Memory B cell (primary cell): ENCODE results near the gene ACTA2.

Experiments used
- ATAC-seq: fragments of 150-1000 bp; cut with Tn5 transposase; 2 replicates; pipeline ENCODE4 v1.10.0; 2021; ENCODE audit warnings: low read depth, mild to moderate bottlenecking, moderate library complexity
- DNase-seq, 2 donors: peaks; one replicate each; pipeline ENCODE4 v3.0.0; 2022; ENCODE audit warnings: low spot score in 2 of 2
- H3K27ac Mint-ChIP-seq: one replicate; pipeline ENCODE4 v1.8.0; 2022; ENCODE audit warnings: mild to moderate bottlenecking, moderate library complexity, mixed read lengths
- H3K27me3 Mint-ChIP-seq: one replicate; pipeline ENCODE4 v1.8.0; 2022; ENCODE audit warnings: mixed read lengths
- H3K36me3 Mint-ChIP-seq: one replicate; pipeline ENCODE4 v1.8.0; 2022; ENCODE audit warnings: mild to moderate bottlenecking, mixed read lengths
- H3K4me1 Mint-ChIP-seq: one replicate; pipeline ENCODE4 v1.8.0; 2022; ENCODE audit warnings: mixed read lengths
- H3K4me3 Mint-ChIP-seq: one replicate; pipeline ENCODE4 v1.8.0; 2022; ENCODE audit warnings: mild to moderate bottlenecking, moderate library complexity, mixed read lengths
- H3K9me3 Mint-ChIP-seq: one replicate; pipeline ENCODE4 v1.8.0; 2022; ENCODE audit warnings: mixed read lengths

The ACTA2 gene

GRCh38 chr10:88915781-88916180, 36.8 kb downstream of the ACTA2 start:
- peaks cover 27% of the 10 kb centered on the region for H3K36me3 Mint-ChIP-seq

GRCh38 chr10:88913788-88914187, 38.8 kb downstream of the ACTA2 start:
- H3K27me3 Mint-ChIP-seq, result no peaks in the 10 kb centered on the region
- no peak overlapping the region for H3K27ac Mint-ChIP-seq
- ATAC-seq (no peak), DNase-seq (no peak)
- H3K36me3 Mint-ChIP-seq, result peaks cover 27% of the 10 kb centered on the region
- no peak overlapping the region for H3K4me3 Mint-ChIP-seq
- no peaks in the 10 kb centered on the region for H3K4me1 Mint-ChIP-seq
- H3K9me3 Mint-ChIP-seq, result no peaks in the 10 kb centered on the region

More at GRCh38 chr10:88915781-88916180, 36.8 kb downstream of the ACTA2 start:
- H3K9me3 Mint-ChIP-seq, result no peaks in the 10 kb centered on the region
- DNase-seq (no peak), ATAC-seq (no peak)
- H3K4me3 Mint-ChIP-seq, result no peak overlapping the region
- no peaks in the 10 kb centered on the region for H3K4me1 Mint-ChIP-seq
- H3K27me3 Mint-ChIP-seq, result no peaks in the 10 kb centered on the region
- H3K27ac Mint-ChIP-seq, result peak overlapping the region; percentile 35

DNA sequence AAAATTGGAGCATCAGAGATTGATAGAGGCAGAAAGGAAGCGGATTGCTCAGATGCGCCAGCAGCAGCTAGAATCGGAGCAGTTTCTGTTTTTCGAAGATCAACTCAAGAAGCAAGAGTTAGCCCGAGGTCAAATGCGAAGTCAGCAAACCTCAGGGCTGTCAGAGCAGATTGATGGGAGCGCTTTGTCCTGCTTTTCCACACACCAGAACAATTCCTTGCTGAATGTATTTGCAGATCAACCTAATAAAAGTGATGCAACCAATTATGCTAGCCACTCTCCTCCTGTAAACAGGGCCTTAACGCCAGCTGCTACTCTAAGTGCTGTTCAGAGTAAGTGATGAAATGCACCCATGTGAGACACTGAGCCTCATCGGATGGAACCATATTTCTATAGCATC, 39.4 kb downstream of the ACTA2 start:
- Mint-ChIP-seq H3K9me3 (no peaks in the 10 kb centered on the region), H3K36me3 (peaks cover 31% of the 10 kb centered on the region), H3K4me1 (no peaks in the 10 kb centered on the region), H3K4me3 (no peak overlapping the region), H3K27me3 (no peaks in the 10 kb centered on the region), H3K27ac (peak overlapping the region; percentile 7)
- no peak for ATAC-seq
- DNase-seq, result no peak

DNA sequence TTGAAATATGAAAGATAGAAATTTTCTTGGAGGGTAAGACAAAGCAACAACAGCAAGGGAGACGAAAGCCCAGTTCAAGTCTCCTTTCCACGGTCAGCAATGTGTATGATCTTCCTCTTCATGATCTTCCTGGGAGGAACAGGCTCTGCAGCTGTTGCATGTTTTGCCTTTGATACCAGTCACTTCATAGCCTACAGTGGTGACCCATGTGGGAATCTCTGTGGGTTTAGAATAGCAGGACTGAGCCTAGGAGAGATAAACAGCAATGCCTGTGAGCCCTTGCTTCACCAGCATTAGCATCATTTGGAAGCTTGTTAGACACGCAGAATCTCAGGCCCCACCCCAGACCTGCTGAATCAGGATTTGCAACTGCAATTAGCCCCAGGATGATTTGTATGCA, 40.7 kb downstream of the ACTA2 start:
- Mint-ChIP-seq H3K4me1 (peaks cover 1% of the 10 kb centered on the region), H3K9me3 (no peaks in the 10 kb centered on the region), H3K27me3 (no peaks in the 10 kb centered on the region), H3K27ac (no peak overlapping the region), H3K36me3 (peaks cover 29% of the 10 kb centered on the region), H3K4me3 (no peak overlapping the region)
- DNase-seq, result no peak
- no peak for ATAC-seq

DNA sequence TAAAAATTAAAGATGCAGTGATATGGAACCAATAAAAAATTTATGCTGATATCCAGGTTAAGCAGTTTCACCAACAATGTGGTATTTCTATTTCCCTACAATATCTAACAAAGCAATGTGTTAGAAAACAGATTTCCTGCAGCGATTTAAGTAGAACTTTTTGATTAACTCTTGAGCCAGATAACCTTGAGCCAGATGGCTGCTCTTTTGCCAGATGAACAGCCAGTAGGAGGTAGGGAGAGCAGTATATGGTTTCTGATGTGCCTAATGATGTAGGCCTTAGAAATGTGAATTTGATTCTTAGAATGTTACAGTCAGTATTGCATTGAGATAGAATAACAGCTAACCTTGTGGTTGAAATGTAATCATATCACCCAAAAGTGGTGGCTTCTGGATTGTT, 41.5 kb downstream of the ACTA2 start:
- peaks cover 31% of the 10 kb centered on the region for H3K36me3 Mint-ChIP-seq
- no peaks in the 10 kb centered on the region for H3K9me3 Mint-ChIP-seq
- H3K4me3 Mint-ChIP-seq, result no peak overlapping the region
- DNase-seq (no peak), ATAC-seq (no peak)
- H3K27me3 Mint-ChIP-seq, result no peaks in the 10 kb centered on the region
- H3K27ac Mint-ChIP-seq, result no peak overlapping the region
- H3K4me1 Mint-ChIP-seq, result peaks cover 2% of the 10 kb centered on the region

- peaks cover 29% of the 10 kb centered on the region for H3K36me3 Mint-ChIP-seq
- no peak overlapping the region for H3K4me3 Mint-ChIP-seq
- no peaks in the 10 kb centered on the region for H3K9me3 Mint-ChIP-seq
- ATAC-seq (no peak), DNase-seq (no peak)
- H3K27me3 Mint-ChIP-seq, result no peaks in the 10 kb centered on the region
- H3K27ac Mint-ChIP-seq, result no peak overlapping the region
- H3K4me1 Mint-ChIP-seq, result peaks cover 2% of the 10 kb centered on the region
These were observed 44.4 kb downstream of the ACTA2 start for GRCh38 chr10:88908194-88908593.

DNA sequence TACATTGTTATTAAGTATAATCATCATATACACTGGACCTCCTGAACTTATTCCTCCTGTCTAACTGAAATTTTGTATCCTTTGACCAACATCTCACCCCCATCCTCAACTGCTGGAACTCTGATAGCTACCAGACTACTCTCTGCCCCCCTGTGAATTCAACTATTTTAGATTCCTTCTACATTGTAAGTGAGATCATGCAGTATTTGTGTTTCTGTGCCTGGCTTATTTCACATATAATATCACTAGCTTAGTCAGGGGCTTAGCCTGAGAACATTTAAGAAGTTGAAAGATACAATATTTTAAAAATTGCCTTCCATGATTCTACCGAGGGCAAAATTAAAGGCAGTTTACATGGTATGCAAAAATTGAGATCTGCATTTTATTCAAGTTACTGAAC, 45.7 kb downstream of the ACTA2 start:
- Mint-ChIP-seq H3K9me3 (no peaks in the 10 kb centered on the region), H3K27ac (no peak overlapping the region), H3K27me3 (no peaks in the 10 kb centered on the region), H3K4me1 (peaks cover 6% of the 10 kb centered on the region), H3K4me3 (no peak overlapping the region), H3K36me3 (peaks cover 29% of the 10 kb centered on the region)
- DNase-seq (no peak), ATAC-seq (no peak)

GRCh38 chr10:88903715-88904114, 48.9 kb downstream of the ACTA2 start:
- Mint-ChIP-seq H3K27ac (no peak overlapping the region), H3K27me3 (no peaks in the 10 kb centered on the region), H3K36me3 (peaks cover 19% of the 10 kb centered on the region), H3K9me3 (no peaks in the 10 kb centered on the region), H3K4me1 (peaks cover 23% of the 10 kb centered on the region), H3K4me3 (no peak overlapping the region)
- ATAC-seq (no peak), DNase-seq (no peak)

DNA sequence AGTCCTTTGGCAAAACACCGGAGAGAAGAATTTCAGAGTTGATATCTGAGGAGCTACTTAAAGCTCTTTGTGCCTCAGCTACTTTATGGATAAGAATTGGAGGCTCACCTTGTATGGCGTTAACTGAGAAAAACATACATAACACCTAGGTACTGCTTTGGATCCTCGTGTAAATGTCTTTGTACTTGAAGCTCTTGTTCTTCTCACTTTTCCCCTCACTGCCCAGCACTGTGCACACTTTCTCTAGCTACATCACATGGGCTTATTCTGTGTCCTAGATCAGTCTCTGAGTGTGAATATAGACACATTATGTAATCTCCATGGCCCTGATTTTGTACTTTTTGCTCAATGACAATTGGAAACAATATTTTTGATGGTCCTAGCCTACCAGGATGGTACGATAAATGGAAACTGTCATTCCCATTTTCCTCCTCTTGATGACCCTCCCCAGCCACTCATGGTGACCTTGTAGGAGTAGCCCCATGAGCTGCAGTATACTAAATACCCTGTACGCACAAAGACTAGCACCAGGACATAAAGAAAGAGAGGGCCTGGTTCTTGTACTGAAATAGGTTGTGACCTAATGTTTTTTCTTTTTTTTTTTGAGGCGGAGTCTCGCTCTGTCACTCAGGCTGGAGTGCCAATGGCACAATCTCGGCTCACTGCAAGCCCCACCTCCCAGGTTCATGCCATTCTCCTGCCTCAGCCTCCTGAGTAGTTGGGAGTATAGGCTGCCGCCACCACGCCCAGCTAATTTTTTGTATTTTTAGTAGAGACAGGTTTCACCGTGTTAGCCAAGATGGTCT, 50.4 kb downstream of the ACTA2 start:
- no peak overlapping the region for H3K4me3 Mint-ChIP-seq
- peaks cover 16% of the 10 kb centered on the region for H3K36me3 Mint-ChIP-seq
- no peaks in the 10 kb centered on the region for H3K9me3 Mint-ChIP-seq
- peaks cover 33% of the 10 kb centered on the region for H3K4me1 Mint-ChIP-seq
- DNase-seq, result no peak
- H3K27ac Mint-ChIP-seq, result peak overlapping the region; percentile 92
- peak; percentile 33 for ATAC-seq
- no peaks in the 10 kb centered on the region for H3K27me3 Mint-ChIP-seq

- peaks cover 13% of the 10 kb centered on the region for H3K36me3 Mint-ChIP-seq
- H3K4me3 Mint-ChIP-seq, result peak overlapping the region; percentile 21
- no peaks in the 10 kb centered on the region for H3K27me3 Mint-ChIP-seq
- H3K4me1 Mint-ChIP-seq, result peaks cover 36% of the 10 kb centered on the region
- H3K9me3 Mint-ChIP-seq, result no peaks in the 10 kb centered on the region
- peak in 1 of 2 donors; percentile 52 for DNase-seq
- ATAC-seq, result peak; percentile 89
- peak overlapping the region; percentile 92 for H3K27ac Mint-ChIP-seq
These were observed 51.2 kb downstream of the ACTA2 start for GRCh38 chr10:88901206-88901983.

GRCh38 chr10:88899886-88900285, 52.7 kb downstream of the ACTA2 start:
- no peak for ATAC-seq
- no peaks in the 10 kb centered on the region for H3K9me3 Mint-ChIP-seq
- no peak for DNase-seq
- peaks cover 10% of the 10 kb centered on the region for H3K36me3 Mint-ChIP-seq
- H3K4me3 Mint-ChIP-seq, result no peak overlapping the region
- peak overlapping the region; percentile 70 for H3K27ac Mint-ChIP-seq
- H3K27me3 Mint-ChIP-seq, result no peaks in the 10 kb centered on the region
- H3K4me1 Mint-ChIP-seq, result peaks cover 36% of the 10 kb centered on the region

DNA sequence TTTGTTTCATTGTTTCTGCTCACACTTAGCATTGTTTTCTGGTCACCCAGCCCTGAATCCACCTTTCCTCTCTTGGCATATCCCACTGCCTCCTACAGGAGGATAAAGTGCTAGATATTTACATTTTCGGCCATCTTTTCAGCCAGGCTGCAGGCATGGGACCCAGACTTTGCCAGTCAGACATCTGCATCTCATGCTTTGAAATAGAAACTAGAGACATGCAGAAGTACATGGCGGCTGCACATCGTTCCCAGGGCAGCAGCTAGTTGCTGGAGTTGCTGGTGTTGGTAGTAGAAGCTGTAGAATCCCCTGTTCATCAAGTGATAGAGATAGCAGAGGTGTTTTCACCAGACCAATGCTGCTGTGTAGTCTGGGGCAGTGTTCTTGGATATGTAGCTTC, 53.8 kb downstream of the ACTA2 start:
- peak overlapping the region; percentile 68 for H3K27ac Mint-ChIP-seq
- ATAC-seq, result peak; percentile 45

DNA sequence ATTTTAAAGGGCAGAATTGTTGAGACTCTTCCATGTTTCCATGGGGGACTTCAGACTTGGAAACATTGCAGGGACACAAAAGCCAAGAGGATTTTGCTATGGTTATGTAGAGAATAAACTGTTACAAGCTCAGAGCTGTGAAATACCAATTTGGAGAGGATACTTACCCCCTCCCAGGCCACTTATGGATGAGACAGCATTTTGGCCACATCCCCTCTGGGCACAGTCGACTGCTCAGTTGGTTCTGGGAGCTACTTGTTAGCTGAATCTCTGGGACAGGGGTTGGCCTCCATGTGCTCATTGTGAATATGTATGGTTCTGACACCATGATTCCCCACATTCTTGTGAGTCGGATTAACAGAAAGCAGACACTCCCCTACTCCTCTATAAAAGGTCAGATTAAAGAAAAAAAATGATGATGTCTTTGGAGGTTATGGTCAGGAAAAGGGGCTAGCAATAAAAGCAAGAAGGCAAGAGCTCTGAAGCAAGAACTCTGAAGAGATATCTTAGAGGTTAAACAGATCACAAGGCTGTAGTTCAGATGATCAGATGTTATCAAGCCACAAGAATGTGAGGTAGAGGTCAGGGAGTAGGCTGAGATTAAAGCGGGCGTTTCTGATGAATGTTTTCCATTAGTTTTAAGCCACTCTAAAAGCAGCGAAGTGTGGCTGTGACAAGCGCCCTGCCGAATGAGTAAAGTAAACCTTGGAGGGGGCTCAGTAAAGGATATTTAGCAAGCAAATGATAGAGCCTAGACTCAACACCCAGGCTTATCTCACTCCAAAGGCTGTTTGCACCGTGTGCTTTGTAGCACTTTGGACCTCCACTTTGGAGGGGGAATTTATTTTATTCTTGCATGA, 55.3 kb downstream of the ACTA2 start:
- no peak for DNase-seq
- Mint-ChIP-seq H3K27ac (peak overlapping the region; percentile 68), H3K27me3 (no peaks in the 10 kb centered on the region), H3K4me3 (peak overlapping the region; percentile 42), H3K36me3 (peaks cover 12% of the 10 kb centered on the region), H3K9me3 (no peaks in the 10 kb centered on the region), H3K4me1 (peaks cover 41% of the 10 kb centered on the region)
- ATAC-seq, result no peak

More for the DNA sequence above, 53.8 kb downstream of the ACTA2 start:
- Mint-ChIP-seq H3K4me3 (peak overlapping the region; percentile 80), H3K9me3 (no peaks in the 10 kb centered on the region), H3K36me3 (peaks cover 14% of the 10 kb centered on the region), H3K4me1 (peaks cover 40% of the 10 kb centered on the region), H3K27me3 (no peaks in the 10 kb centered on the region)
- no peak for DNase-seq
